ENCODE measurements around the gene LRP1B.
"Not testable (repeated sequence)": the region's sequence is repeated elsewhere in the genome, so short reads cannot be mapped to it uniquely, and the experiment has no call there.

The LRP1B gene

GRCh38 chr2:140737006-140737405 is 1393.8 kb downstream of the LRP1B start:
- no peak for DNase-seq

- peak; percentile 13 for DNase-seq
Measured at GRCh38 chr2:140734992-140735391, 1395.8 kb downstream of the LRP1B start.

GRCh38 chr2:140718999-140719398 is 1411.8 kb downstream of the LRP1B start:
- DNase-seq: no peak

GRCh38 chr2:140717481-140717880 is 1413.3 kb downstream of the LRP1B start:
- DNase-seq: no peak

- DNase-seq: no peak
Measured at GRCh38 chr2:140714586-140714985, 1416.2 kb downstream of the LRP1B start.

- DNase-seq: no peak
Measured at GRCh38 chr2:140711867-140712266, 1418.9 kb downstream of the LRP1B start.

- no peak for DNase-seq
Measured at GRCh38 chr2:140701726-140702125, 1429.1 kb downstream of the LRP1B start.

GRCh38 chr2:140698636-140699035 is 1432.2 kb downstream of the LRP1B start:
- DNase-seq: no peak

GRCh38 chr2:140696449-140696848 is 1434.4 kb downstream of the LRP1B start:
- peak; percentile 24 for DNase-seq

- no peak for DNase-seq
Measured at GRCh38 chr2:140695155-140695554, 1435.7 kb downstream of the LRP1B start.

- no peak for DNase-seq
Measured at GRCh38 chr2:140687825-140688224, 1443.0 kb downstream of the LRP1B start.

GRCh38 chr2:140683658-140684057 is 1447.2 kb downstream of the LRP1B start:
- DNase-seq: no peak

GRCh38 chr2:140680862-140681261 is 1450.0 kb downstream of the LRP1B start:
- no peak for DNase-seq

- DNase-seq: no peak
Measured at GRCh38 chr2:140679752-140680151, 1451.1 kb downstream of the LRP1B start.

- no peak for DNase-seq
Measured at GRCh38 chr2:140669911-140670310, 1460.9 kb downstream of the LRP1B start.

- DNase-seq: no peak
Measured at GRCh38 chr2:140667203-140667602, 1463.6 kb downstream of the LRP1B start.

GRCh38 chr2:140662504-140662903 is 1468.3 kb downstream of the LRP1B start:
- DNase-seq: no peak

- no peak for DNase-seq
Measured at GRCh38 chr2:140658760-140659692, 1471.8 kb downstream of the LRP1B start.

- DNase-seq: no peak
Measured at GRCh38 chr2:140657657-140658056, 1473.2 kb downstream of the LRP1B start.

- no peak for DNase-seq
Measured at GRCh38 chr2:140654565-140654964, 1476.3 kb downstream of the LRP1B start.

GRCh38 chr2:140650825-140651224 is 1480.0 kb downstream of the LRP1B start:
- no peak for DNase-seq

- not testable (repeated sequence) for DNase-seq
Measured at GRCh38 chr2:140650134-140650533, 1480.7 kb downstream of the LRP1B start.

- no peak for DNase-seq
Measured at GRCh38 chr2:140648393-140648792, 1482.4 kb downstream of the LRP1B start.

GRCh38 chr2:140643761-140644187 is 1487.0 kb downstream of the LRP1B start:
- DNase-seq: no peak

GRCh38 chr2:140641163-140641562 is 1489.7 kb downstream of the LRP1B start:
- DNase-seq: no peak

All from NCI-H146 (cell line).